HepG2 (cell line): ENCODE measurements around the gene RNGTT. TPM values are rescaled to one million over a fixed set of nuclear protein-coding genes. Genes with fewer than 3 reads are reported as not detected.

ENCODE experiments used
- AHDC1 ChIP-seq: sonication (generic); formaldehyde crosslinking; IDR thresholded peaks from 2 replicates; pipeline ENCODE4 v1.5.1; 2020; ENCODE audit warnings: mild to moderate bottlenecking, missing genetic modification reagents, borderline replicate concordance
- ATF7-NPFF ChIP-seq: sonication (generic); formaldehyde crosslinking; IDR thresholded peaks from 2 replicates; pipeline ENCODE4 v1.8.1; 2023; ENCODE audit warnings: mild to moderate bottlenecking, low read depth, missing genetic modification reagents, moderate library complexity
- DNMT1 ChIP-seq: sonication (generic); formaldehyde crosslinking; IDR thresholded peaks from 2 replicates; pipeline ENCODE4 v1.5.1; 2020; ENCODE audit warnings: mild to moderate bottlenecking, missing genetic modification reagents
- ELF1 ChIP-seq: sonication (generic); formaldehyde crosslinking; IDR thresholded peaks from 2 replicates; pipeline ENCODE4 v1.4.0; 2020; ENCODE audit warnings: missing genetic modification reagents
- FOXP1 ChIP-seq, 2 experiments: fragments of 450-650 bp in 1 of 2; IDR thresholded peaks; 2 replicates each; pipeline ENCODE4 v1.6.1; 2017 to 2018; ENCODE audit warnings: antibody characterized with exemption in 1 of 2
- KDM1A ChIP-seq: IDR thresholded peaks from 2 replicates; pipeline ENCODE4 v1.6.1; 2016; ENCODE audit warnings: missing compliant biosample characterization
- MIER2 ChIP-seq: IDR thresholded peaks from 2 replicates; pipeline ENCODE4 v1.6.1; 2016; ENCODE audit warnings: missing biosample characterization, missing genetic modification reagents
- MTA1 ChIP-seq: sonication (generic); formaldehyde crosslinking; IDR thresholded peaks from 2 replicates; pipeline ENCODE4 v1.4.0; 2020; ENCODE audit warnings: missing genetic modification reagents, mild to moderate bottlenecking, borderline replicate concordance
- TCF12 ChIP-seq, 2 experiments: fragments of 450-650 bp in 1 of 2; sonication (generic) in 1 of 2; formaldehyde crosslinking in 1 of 2; IDR thresholded peaks; 2 replicates each; pipeline versions ENCODE4 v1.6.1 to v1.8.0; 2017 to 2022; ENCODE audit warnings: antibody characterized with exemption in 1 of 2, mild to moderate bottlenecking in 1 of 2, missing genetic modification reagents in 1 of 2, moderate library complexity in 1 of 2
- TCF7L2 ChIP-seq: IDR thresholded peaks from 2 replicates; pipeline ENCODE4 v1.6.1; 2011; ENCODE audit warnings: mild to moderate bottlenecking, low read depth, low read length, moderate library complexity
- YEATS4 ChIP-seq: sonication (generic); formaldehyde crosslinking; IDR thresholded peaks from 2 replicates; pipeline ENCODE4 v1.4.0; 2020; ENCODE audit warnings: missing genetic modification reagents, borderline replicate concordance
- ZNF121 ChIP-seq: sonication (generic); formaldehyde crosslinking; IDR thresholded peaks from 2 replicates; pipeline ENCODE4 v1.5.0; 2020; ENCODE audit warnings: mild to moderate bottlenecking, missing genetic modification reagents
- ZNF230 ChIP-seq: sonication (generic); formaldehyde crosslinking; IDR thresholded peaks from 2 replicates; pipeline ENCODE4 v1.4.0; 2020; ENCODE audit warnings: mild to moderate bottlenecking, missing genetic modification reagents
- ZNF281 ChIP-seq: sonication (generic); formaldehyde crosslinking; IDR thresholded peaks from 2 replicates; pipeline ENCODE4 v1.4.0; 2020; ENCODE audit warnings: missing genetic modification reagents, borderline replicate concordance
- ZNF296 ChIP-seq: sonication (generic); formaldehyde crosslinking; conservative IDR thresholded peaks from 2 replicates; pipeline ENCODE4 v1.5.0; 2020; ENCODE audit warnings: mild to moderate bottlenecking, missing genetic modification reagents
- ZNF337 ChIP-seq: sonication (generic); formaldehyde crosslinking; IDR thresholded peaks from 2 replicates; pipeline ENCODE4 v1.5.1; 2020; ENCODE audit warnings: missing genetic modification reagents, low read depth, mild to moderate bottlenecking, borderline replicate concordance
- ZNF75D ChIP-seq: sonication (generic); formaldehyde crosslinking; IDR thresholded peaks from 2 replicates; pipeline ENCODE4 v1.8.1; 2023; ENCODE audit warnings: missing genetic modification reagents, mild to moderate bottlenecking, borderline replicate concordance
- ZNF761 ChIP-seq: sonication (generic); formaldehyde crosslinking; conservative IDR thresholded peaks from 2 replicates; pipeline ENCODE4 v1.4.0; 2020; ENCODE audit warnings: mild to moderate bottlenecking, missing genetic modification reagents
- ZNF782 ChIP-seq: sonication (generic); formaldehyde crosslinking; IDR thresholded peaks from 2 replicates; pipeline ENCODE4 v1.4.0; 2020; ENCODE audit warnings: missing genetic modification reagents, mild to moderate bottlenecking, borderline replicate concordance
- ZNF83 ChIP-seq: sonication (generic); formaldehyde crosslinking; IDR thresholded peaks from 2 replicates; pipeline ENCODE4 v1.4.0; 2020; ENCODE audit warnings: missing genetic modification reagents, mild to moderate bottlenecking, borderline replicate concordance
- ZSCAN25 ChIP-seq: sonication (generic); formaldehyde crosslinking; IDR thresholded peaks from 2 replicates; pipeline ENCODE4 v1.8.0; 2022; ENCODE audit warnings: mild to moderate bottlenecking, missing genetic modification reagents
- polyA plus RNA-seq, 8 experiments: library from polyadenylated mRNA; depleted of rRNA in 3 of 8; stranded (reverse) in 7 of 8; unstranded in 1 of 8; fragments of >200 nt; fragmentation: Illumina TruSeq in 4 of 8; extraction: Trizol in 4 of 8; gene quantifications; 2 replicates each; pipeline versions ENCODE4 v1.2.1 to v1.2.3, GENCODE V29; 2011 to 2016; ENCODE audit warnings: low read depth in 4 of 8, missing spikeins in 1 of 8, mixed read lengths in 1 of 8; ENCODE audit not compliant: insufficient read depth in 1 of 8
- total RNA-seq, 5 experiments: library from RNA; depleted of rRNA; stranded (reverse); fragments of >200 nt; fragmentation: Illumina TruSeq; extraction: Trizol; gene quantifications; 2 replicates each; pipeline ENCODE4 v1.2.3, GENCODE V29; 2016; ENCODE audit warnings: low read depth in 1 of 5

RNGTT gene
- total and polyA plus RNA-seq, 2 of the 13 experiments (the other 11 are each of a cell fraction or from before 2014, with no cell fraction given): 6.0 to 22.6 TPM

DNA sequence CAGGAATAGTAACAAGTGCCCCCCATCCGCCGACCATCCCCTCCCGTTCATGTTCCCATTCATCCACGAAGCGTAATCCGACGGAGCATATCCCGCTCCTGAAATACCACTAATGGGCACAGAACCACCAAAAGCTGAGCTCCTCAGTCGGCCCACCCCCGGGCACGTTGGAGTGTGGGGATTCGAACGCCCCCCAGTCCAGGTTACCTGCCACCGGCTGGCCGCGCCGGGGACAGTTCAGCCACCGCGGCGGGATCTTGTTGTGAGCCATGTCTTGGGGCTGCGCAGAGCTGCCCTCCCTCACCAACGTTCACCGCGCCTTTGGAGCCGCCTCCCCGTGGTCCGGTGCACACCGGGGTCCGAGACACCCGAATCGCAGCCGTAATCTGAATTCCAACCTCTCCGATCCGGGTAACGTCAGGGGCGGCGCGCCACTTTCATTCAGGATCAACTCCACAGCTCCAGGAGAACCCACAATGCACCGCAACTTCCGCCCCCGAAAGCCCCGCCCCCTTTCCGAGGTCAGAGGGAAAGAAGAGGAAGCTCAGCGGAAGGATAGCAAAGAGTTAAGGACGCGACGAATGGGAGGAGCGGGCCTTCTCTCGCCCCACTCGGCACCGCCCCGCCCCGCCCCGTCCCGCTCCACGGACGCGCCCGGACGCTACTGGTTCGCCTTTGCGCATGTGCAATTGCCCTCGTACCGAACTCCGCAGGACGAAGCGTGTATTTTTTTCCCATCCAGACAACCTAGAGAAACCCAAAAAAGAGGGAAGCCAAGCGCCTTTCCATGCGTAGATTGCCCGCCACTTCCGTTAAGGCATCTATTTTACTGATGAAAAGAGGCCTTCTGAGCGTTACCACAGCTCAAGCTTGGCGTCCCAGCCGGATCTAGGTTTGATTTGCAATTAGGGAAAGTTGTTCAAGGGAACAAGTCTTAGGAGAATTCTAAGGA, at the start of gene RNGTT (continued):
- TF ChIP-seq AHDC1 (CRISPR knock-in tag) (peak; percentile 78), ATF7-NPFF (CRISPR knock-in tag) (peak; percentile 31; the same call in 1 of the 2 replicates), KDM1A (CRISPR knock-in tag) (no peak; the same call in 1 of the 2 replicates), ZNF337 (peak; percentile 70), ZNF782 (CRISPR knock-in tag) (no peak), ZNF83 (CRISPR knock-in tag) (no peak), ZSCAN25 (CRISPR knock-in tag) (no peak), MTA1 (CRISPR knock-in tag) (no peak), ELF1 (CRISPR knock-in tag) (peak; percentile 98), ZNF761 (CRISPR knock-in tag) (no peak), TCF12 (IDR thresholded peaks at IDR 0.05) (no peak), TCF12 (CRISPR knock-in tag; IDR thresholded peaks at IDR 0.05) (no peak), MIER2 (CRISPR knock-in tag) (no peak), ZNF121 (CRISPR knock-in tag) (no peak), ZNF75D (CRISPR knock-in tag) (no peak), ZNF281 (CRISPR knock-in tag) (no peak), ZNF296 (CRISPR knock-in tag) (no peak), DNMT1 (0 out of 2 replicates have a peak, but pooled peaks have one; percentile 68), YEATS4 (peak; percentile 76; the same call in 1 of the 2 replicates), FOXP1 (IDR thresholded peaks at IDR 0.05) (no peak), FOXP1 (CRISPR knock-in tag; IDR thresholded peaks at IDR 0.05) (peak; percentile 49; the same call in 1 of the 2 replicates), TCF7L2 (no peak), ZNF230 (CRISPR knock-in tag) (no peak)
